GM12864 (cell line): ENCODE measurements around the gene POLR2M.
A peak's percentile ranks its signal among the peaks of the same experiment; 100 is the strongest.

Experiments
- DNase-seq: peaks from one replicate; pipeline ENCODE4 v3.0.0-alpha.2; 2011; ENCODE audit warnings: low read depth
- H3K4me3 ChIP-seq: 2 replicates; pipeline ENCODE4 v1.5.1; 2011; ENCODE audit warnings: mild to moderate bottlenecking, low read depth, low read length, control low read depth
- TF ChIP-seq, protein P1 (sequence below): IDR thresholded peaks from 2 replicates; pipeline ENCODE4 v1.5.1; 2011; ENCODE audit warnings: low read depth, mild to moderate bottlenecking, moderate library complexity, low read length, control low read depth, inconsistent platforms; ENCODE audit errors: missing control alignments

POLR2M gene

GRCh38 chr15:57726411-57726810 is 19.9 kb downstream of the POLR2M start:
- DNase-seq = no peak
- TF ChIP-seq, protein P1, sequence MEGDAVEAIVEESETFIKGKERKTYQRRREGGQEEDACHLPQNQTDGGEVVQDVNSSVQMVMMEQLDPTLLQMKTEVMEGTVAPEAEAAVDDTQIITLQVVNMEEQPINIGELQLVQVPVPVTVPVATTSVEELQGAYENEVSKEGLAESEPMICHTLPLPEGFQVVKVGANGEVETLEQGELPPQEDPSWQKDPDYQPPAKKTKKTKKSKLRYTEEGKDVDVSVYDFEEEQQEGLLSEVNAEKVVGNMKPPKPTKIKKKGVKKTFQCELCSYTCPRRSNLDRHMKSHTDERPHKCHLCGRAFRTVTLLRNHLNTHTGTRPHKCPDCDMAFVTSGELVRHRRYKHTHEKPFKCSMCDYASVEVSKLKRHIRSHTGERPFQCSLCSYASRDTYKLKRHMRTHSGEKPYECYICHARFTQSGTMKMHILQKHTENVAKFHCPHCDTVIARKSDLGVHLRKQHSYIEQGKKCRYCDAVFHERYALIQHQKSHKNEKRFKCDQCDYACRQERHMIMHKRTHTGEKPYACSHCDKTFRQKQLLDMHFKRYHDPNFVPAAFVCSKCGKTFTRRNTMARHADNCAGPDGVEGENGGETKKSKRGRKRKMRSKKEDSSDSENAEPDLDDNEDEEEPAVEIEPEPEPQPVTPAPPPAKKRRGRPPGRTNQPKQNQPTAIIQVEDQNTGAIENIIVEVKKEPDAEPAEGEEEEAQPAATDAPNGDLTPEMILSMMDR = no peak
- no peak overlapping the region for H3K4me3 ChIP-seq

- DNase-seq = no peak
- TF ChIP-seq, protein P1 = no peak
- no peak overlapping the region for H3K4me3 ChIP-seq
Observed at GRCh38 chr15:57727031-57727430, 20.5 kb downstream of the POLR2M start.

- TF ChIP-seq, protein P1 = no peak
- no peak overlapping the region for H3K4me3 ChIP-seq
- no peak for DNase-seq
Observed at GRCh38 chr15:57728436-57728835, 21.9 kb downstream of the POLR2M start.

DNA sequence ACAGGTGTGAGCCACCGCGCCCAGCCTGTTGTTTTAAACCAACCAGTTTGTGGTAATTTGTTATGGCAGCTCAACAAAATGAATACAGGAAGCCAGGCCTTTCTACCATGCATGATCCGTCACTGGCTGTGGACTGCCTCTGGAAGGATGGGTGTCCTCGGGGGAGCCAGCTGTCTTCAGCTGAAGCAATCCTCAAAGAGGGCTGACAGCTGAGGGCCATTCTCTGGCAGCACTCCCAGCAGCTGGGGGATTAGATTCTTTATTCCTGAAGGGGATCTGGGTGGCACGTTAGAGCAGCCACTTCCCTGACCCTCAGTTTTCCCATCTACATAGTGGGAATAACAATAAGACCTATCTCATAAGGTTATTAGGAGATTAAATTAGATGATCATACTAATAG is 24.4 kb downstream of the POLR2M start:
- H3K4me3 ChIP-seq = no peak overlapping the region
- TF ChIP-seq, protein P1 = no peak
- DNase-seq = no peak

GRCh38 chr15:57731530-57732103 is 25.1 kb downstream of the POLR2M start:
- no peak for DNase-seq
- no peak overlapping the region for H3K4me3 ChIP-seq
- TF ChIP-seq, protein P1 = no peak

DNA sequence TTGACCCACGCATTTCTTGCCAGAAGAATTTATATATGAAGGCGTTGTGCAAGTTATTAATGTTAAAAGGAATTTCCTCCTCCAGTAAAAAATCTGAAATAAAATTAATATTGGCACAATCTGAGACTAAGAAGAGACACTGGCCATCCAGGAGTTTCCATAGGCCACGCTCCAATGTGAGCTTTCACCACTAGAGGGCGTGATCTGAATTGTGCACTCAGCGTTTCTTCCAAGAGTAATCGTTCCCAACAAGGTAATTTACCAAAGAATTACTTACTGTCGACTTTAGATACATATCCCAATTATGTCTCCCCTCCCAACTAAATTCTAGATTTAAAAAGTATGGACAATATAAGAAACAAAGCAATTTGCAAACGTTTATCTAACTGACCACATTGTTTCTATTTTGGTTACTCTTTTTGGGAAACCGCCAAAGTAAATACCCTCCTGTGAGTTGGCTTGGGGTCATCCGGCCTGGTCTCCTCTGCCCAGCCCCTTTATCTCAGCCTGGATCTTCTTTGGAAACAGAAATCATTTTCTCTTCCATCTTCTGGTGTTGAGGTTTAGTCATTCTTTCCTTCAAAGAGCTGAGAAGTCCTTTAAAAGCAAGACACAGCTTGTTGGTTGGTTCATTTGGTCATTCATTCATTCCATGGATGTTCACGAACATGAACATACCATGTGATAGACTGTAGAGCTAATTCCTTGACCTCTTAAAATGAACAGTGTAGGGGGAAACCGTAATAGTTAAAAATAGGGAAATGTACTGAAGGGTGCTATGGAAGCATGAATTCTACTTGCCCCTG is 26.2 kb downstream of the POLR2M start:
- peak; percentile 4 for DNase-seq
- TF ChIP-seq, protein P1 = peak; percentile 89
- H3K4me3 ChIP-seq = no peak overlapping the region
